GM12872 (cell line): Measurements from ENCODE around the gene KRAS.

Experiments used
- CTCF ChIP-seq: IDR thresholded peaks from 3 replicates; pipeline ENCODE4 v1.5.1; 2011; ENCODE audit warnings: low read depth, mild to moderate bottlenecking, low read length, moderate library complexity; ENCODE audit not compliant: insufficient read depth

Gene KRAS

GRCh38 chr12:25250744-25251730 lies at the start of gene KRAS:
Gene KRAS, minus strand, starts transcription at chr12:25250929.
- no peak for TF ChIP-seq CTCF

GRCh38 chr12:25296381-25296780 lies 45.7 kb upstream of the KRAS start:
- no peak for TF ChIP-seq CTCF

GRCh38 chr12:25295361-25295760 lies 44.6 kb upstream of the KRAS start:
- no peak for TF ChIP-seq CTCF

GRCh38 chr12:25293653-25294052 lies 42.9 kb upstream of the KRAS start:
- no peak for TF ChIP-seq CTCF

GRCh38 chr12:25287610-25288009 lies 36.9 kb upstream of the KRAS start:
- no peak for TF ChIP-seq CTCF

- no peak for TF ChIP-seq CTCF
Measured at GRCh38 chr12:25286837-25287236, 36.1 kb upstream of the KRAS start.

GRCh38 chr12:25284024-25284423 lies 33.3 kb upstream of the KRAS start:
- no peak for TF ChIP-seq CTCF
